BJ (cell line): ENCODE measurements around the gene CYB5R3. TPM values are rescaled to one million over a fixed set of nuclear protein-coding genes. Genes with fewer than 3 reads are reported as not detected.
"Not testable (repeated sequence)": the region's sequence is repeated elsewhere in the genome, so short reads cannot be mapped to it uniquely, and the experiment has no call there.

Source experiments
- CTCF ChIA-PET: fragments of 350-600 bp; formaldehyde crosslinking; extraction: SDS; loops from one replicate; lab custom pipeline; 2021; ENCODE audit warnings: antibody characterized with exemption, inconsistent platforms; lab: Yijun Ruan, JAX
- POLR2A ChIA-PET: fragments of 300-600 bp; sonication (Branson Sonifier 250); formaldehyde crosslinking; extraction: SDS; loops from one replicate; lab custom pipeline; 2021; ENCODE audit warnings: antibody characterized with exemption; lab: Charles Lee
- DNase-seq: peaks from one replicate; pipeline ENCODE4 v3.0.0-alpha.2; 2011; ENCODE audit warnings: low read depth
- H3K27me3 ChIP-seq: 2 replicates; pipeline ENCODE4 v1.6.0; 2011; ENCODE audit warnings: low read length; ENCODE audit not compliant: control insufficient read depth, insufficient read depth
- H3K36me3 ChIP-seq: 2 replicates; pipeline ENCODE4 v1.5.1; 2011; ENCODE audit warnings: low read length; ENCODE audit not compliant: control insufficient read depth, insufficient read depth
- H3K4me3 ChIP-seq: 2 replicates; pipeline ENCODE4 v1.5.1; 2011; ENCODE audit warnings: low read depth, mild to moderate bottlenecking, control low read depth, low read length
- CTCF ChIP-seq: IDR thresholded peaks from 2 replicates; pipeline ENCODE4 v1.5.1; 2011; ENCODE audit warnings: low read depth, mild to moderate bottlenecking, control low read depth, inconsistent platforms, low read length, moderate library complexity; ENCODE audit not compliant: insufficient read depth
- polyA plus RNA-seq: library from polyadenylated mRNA; depleted of rRNA; stranded (reverse); fragments of >200 nt; gene quantifications from 2 replicates; pipeline ENCODE4 v1.2.3, GENCODE V29; 2011; rRNA removed
- small RNA-seq: library from RNA; depleted of rRNA; stranded (forward); fragments of <200 nt; gene quantifications from one replicate; pipeline ENCODE3, GENCODE V24; 2012; ENCODE audit warnings: low replicate concordance, low read depth; ENCODE audit not compliant: insufficient read length

The CYB5R3 gene
- polyA plus RNA-seq, 1 experiment = 418 TPM

GRCh38 chr22:42577623-42578240, 71.5 kb downstream of the CYB5R3 start:
- ChIA-PET POLR2A (no interaction called here), CTCF (no interaction called here)
- no peak for DNase-seq
- no peaks in the 10 kb centered on the region for H3K27me3 ChIP-seq
- no peak for TF ChIP-seq CTCF
- H3K36me3 ChIP-seq = peaks cover 6% of the 10 kb centered on the region
- H3K4me3 ChIP-seq = no peak overlapping the region

GRCh38 chr22:42577141-42577540, 72.1 kb downstream of the CYB5R3 start:
- H3K27me3 ChIP-seq, DNase-seq, H3K4me3 ChIP-seq, H3K36me3 ChIP-seq, POLR2A ChIA-PET: not testable (repeated sequence)
- CTCF ChIA-PET = interaction anchor here (0.6 kb wide), 1 partner anchor 152 kb away, joined by 3 read pairs; no protein-coding TSS in a partner anchor

DNA sequence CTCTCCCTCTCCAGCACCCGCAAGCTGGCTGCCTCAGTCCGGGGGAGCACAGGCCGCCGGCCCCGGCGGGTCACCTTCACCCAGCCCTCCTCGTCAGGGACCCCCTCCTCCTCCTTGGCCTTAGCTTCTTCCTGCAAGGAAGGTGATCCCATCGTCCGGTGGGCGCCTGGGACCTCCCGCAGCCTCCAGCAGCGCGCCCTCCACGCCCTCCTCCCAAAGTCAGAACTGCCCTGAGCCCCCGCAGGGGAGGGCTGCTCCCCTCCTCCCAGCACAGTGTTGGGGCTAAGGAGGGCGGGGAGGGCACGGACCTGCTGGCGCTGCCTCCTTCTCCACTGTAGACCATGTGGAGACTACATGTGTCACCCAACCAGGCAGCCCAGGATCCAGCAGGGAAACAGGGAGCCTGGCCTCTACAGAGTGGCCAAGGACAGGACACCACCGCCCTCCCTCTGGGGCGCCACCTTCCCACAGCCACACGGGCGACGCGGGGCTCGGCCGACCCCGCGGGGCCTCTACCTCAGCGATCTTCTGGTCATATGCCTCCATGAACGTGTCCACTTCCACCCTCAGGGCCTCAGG, 73.1 kb downstream of the CYB5R3 start:
- H3K27me3 ChIP-seq, H3K36me3 ChIP-seq, CTCF ChIA-PET, H3K4me3 ChIP-seq, DNase-seq, POLR2A ChIA-PET: not testable (repeated sequence)

GRCh38 chr22:42574468-42574867, 74.7 kb downstream of the CYB5R3 start:
- H3K27me3 ChIP-seq, H3K36me3 ChIP-seq, POLR2A ChIA-PET, DNase-seq, CTCF ChIA-PET, H3K4me3 ChIP-seq: not testable (repeated sequence)

GRCh38 chr22:42574046-42574445, 75.1 kb downstream of the CYB5R3 start:
- H3K27me3 ChIP-seq, CTCF ChIA-PET, H3K4me3 ChIP-seq, POLR2A ChIA-PET, DNase-seq, H3K36me3 ChIP-seq: not testable (repeated sequence)

- DNase-seq, H3K36me3 ChIP-seq, POLR2A ChIA-PET, H3K27me3 ChIP-seq, H3K4me3 ChIP-seq: not testable (repeated sequence)
- CTCF ChIA-PET = interaction anchor here (2.1 kb wide), 1 partner anchor 10 kb away, joined by 11 read pairs; no protein-coding TSS in a partner anchor
Observed at GRCh38 chr22:42571068-42571467, 78.1 kb downstream of the CYB5R3 start.

- H3K27me3 ChIP-seq, POLR2A ChIA-PET, DNase-seq, H3K36me3 ChIP-seq, H3K4me3 ChIP-seq: not testable (repeated sequence)
- CTCF ChIA-PET = interaction anchor here (2.1 kb wide), 1 partner anchor 10 kb away, joined by 11 read pairs; no protein-coding TSS in a partner anchor
Observed at GRCh38 chr22:42570580-42570979, 78.6 kb downstream of the CYB5R3 start.

DNA sequence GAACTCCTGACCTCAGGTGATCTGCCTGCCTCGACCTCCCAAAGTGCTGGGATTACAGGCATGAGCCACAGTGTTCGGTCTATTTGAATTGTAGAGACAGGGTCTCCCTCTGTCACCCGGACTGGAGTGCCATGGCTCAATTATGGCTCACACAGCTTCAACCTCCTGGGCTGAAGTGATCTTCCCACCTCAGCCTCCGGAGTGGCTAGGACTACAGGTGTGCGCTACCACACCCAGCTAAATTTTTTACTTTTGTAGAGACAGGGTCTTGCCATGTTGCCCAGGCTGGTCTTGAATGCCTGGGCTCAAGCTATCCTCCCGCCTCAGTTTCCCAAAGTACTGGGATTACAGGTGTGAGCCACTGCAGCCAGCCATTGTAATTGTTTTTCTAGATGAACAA, 81.2 kb downstream of the CYB5R3 start:
- H3K27me3 ChIP-seq, DNase-seq, POLR2A ChIA-PET, H3K36me3 ChIP-seq, H3K4me3 ChIP-seq, CTCF ChIA-PET: not testable (repeated sequence)

Small RNA genes within 50 kb of the gene (small RNA-seq; reads per million reads assigned to genes)
- not detected for gene RNU6-513P

Other genes starting within 250 kb of the CYB5R3 start
- gene NFAM1, start 217.0 kb downstream of the CYB5R3 start, polyA plus RNA-seq = 0.01 TPM in 1 of 2 replicates, not detected in the other
- gene RRP7A, start 129.6 kb downstream of the CYB5R3 start, polyA plus RNA-seq = 35.3 and 42.3 TPM in 2 replicates
- gene SERHL2, start 95.4 kb downstream of the CYB5R3 start, polyA plus RNA-seq = 6.1 and 6.6 TPM in 2 replicates
- gene POLDIP3, start 34.5 kb downstream of the CYB5R3 start, polyA plus RNA-seq = 46.2 and 54.3 TPM in 2 replicates
- 0.10 TPM in 1 of 2 replicates, not detected in the other for gene ATP5MGL, start 8.8 kb downstream of the CYB5R3 start, polyA plus RNA-seq
- 3.1 and 6.7 TPM in 2 replicates for gene A4GALT, start 71.5 kb upstream of the CYB5R3 start, polyA plus RNA-seq
- 73.2 and 79.5 TPM in 2 replicates for gene ARFGAP3, start 207.9 kb upstream of the CYB5R3 start, polyA plus RNA-seq